ENCODE results near the gene DCAF12L1.

Gene DCAF12L1

GRCh38 chrX:126552313-126553022 lies at the start of gene DCAF12L1:
DCAF12L1 (minus strand) TSS chrX:126552814; CDS start chrX:126552608, 206 bp downstream.
- no peak within 1 kb of the TSS for H3K27ac ChIP-seq
- TF ChIP-seq, protein P1, sequence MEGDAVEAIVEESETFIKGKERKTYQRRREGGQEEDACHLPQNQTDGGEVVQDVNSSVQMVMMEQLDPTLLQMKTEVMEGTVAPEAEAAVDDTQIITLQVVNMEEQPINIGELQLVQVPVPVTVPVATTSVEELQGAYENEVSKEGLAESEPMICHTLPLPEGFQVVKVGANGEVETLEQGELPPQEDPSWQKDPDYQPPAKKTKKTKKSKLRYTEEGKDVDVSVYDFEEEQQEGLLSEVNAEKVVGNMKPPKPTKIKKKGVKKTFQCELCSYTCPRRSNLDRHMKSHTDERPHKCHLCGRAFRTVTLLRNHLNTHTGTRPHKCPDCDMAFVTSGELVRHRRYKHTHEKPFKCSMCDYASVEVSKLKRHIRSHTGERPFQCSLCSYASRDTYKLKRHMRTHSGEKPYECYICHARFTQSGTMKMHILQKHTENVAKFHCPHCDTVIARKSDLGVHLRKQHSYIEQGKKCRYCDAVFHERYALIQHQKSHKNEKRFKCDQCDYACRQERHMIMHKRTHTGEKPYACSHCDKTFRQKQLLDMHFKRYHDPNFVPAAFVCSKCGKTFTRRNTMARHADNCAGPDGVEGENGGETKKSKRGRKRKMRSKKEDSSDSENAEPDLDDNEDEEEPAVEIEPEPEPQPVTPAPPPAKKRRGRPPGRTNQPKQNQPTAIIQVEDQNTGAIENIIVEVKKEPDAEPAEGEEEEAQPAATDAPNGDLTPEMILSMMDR (conservative IDR thresholded peaks at IDR 0.05), result no peak

- TF ChIP-seq, protein P1 (conservative IDR thresholded peaks at IDR 0.05), result no peak
- no peak overlapping the region for H3K27ac ChIP-seq
These were observed 28.3 kb upstream of the DCAF12L1 start for GRCh38 chrX:126580877-126581276.

DNA sequence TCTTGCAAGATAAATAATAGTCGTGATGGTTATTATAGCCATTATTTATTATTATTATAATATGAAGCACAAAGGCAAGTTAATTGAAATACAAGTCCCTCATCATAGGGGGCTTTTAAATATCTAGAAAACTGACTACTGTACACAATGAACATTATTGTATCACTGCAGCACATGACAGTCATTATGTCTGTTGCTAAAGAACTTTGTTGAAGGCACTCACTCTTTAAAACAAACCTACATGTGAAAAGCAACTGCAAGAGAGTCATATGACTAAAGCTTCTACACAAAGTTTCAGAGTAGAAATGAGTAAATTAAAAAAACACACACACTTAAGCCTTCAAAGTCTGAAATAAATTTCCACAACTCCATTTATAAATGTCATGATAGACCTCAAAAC lies 23.3 kb upstream of the DCAF12L1 start:
- no peak overlapping the region for H3K27ac ChIP-seq
- TF ChIP-seq, protein P1 (conservative IDR thresholded peaks at IDR 0.05), result no peak

DNA sequence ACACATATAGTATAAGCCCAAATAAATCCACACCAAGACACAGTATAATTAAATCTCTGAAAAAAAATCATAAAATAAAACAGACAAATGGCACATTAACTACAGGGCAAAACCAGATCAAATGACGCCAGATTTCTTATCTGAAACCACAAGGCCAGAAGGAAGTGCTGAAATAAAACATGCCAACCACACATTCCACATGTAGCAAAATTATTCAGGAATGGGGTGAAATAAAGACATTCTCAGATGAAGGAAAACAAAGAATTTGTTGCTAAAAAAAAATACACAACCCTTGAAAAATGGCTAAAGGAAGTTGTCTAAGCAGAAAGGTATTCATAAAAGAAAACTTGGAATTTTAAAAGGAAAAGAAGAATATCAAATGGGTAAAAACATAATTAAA lies 4.5 kb upstream of the DCAF12L1 start:
- no peak overlapping the region for H3K27ac ChIP-seq
- TF ChIP-seq, protein P1 (conservative IDR thresholded peaks at IDR 0.05), result no peak

DNA sequence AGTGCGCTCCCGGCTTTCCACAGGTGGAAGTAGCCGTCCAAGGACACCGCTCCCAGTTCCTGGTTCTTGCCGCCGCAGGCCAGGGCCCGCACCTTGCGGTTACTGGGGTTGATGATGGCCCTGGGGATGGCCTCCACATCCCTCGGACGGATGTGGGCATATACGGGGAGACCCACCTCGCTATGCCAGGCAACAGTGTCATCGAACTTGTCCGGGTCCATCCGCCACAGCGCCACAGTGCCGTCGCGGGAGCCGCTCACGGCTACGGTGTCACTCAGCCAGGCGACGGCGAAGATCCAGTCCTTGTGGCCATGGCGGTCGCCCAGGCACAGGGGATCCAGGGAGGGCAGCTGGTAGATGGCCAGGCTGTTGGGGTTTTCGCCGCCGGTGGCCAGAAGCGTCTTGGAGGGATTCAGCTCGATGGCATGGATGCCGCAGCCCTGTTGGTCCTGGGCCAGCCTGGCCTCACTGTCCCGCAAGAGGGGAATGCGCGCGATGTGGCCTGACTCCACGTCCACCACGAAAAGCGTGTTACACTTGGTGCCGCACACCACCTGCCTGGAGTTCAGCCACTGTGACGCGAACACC lies 795 bp downstream of the DCAF12L1 start:
- TF ChIP-seq, protein P1 (conservative IDR thresholded peaks at IDR 0.05), result no peak
- H3K27ac ChIP-seq, result no peak overlapping the region

DNA sequence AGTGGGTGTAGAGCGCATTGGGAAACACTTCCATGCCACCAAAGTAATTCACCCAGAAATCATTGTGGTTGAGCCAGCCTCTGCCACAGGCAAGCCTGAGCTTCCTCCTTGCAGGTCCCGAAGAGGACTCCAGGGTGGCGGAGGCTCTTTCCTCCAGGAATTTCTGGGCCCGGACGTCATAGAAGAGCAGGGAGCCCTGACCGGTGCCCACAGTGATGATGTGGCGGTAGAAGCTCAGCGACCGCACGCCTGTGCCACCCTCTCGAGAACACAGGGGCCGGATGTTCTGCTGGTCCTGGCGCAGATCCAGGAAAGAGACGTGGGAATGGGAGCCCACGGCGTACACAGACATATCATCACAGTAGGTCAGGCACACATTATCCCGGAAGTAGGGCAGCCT lies 1.3 kb downstream of the DCAF12L1 start:
- H3K27ac ChIP-seq, result no peak overlapping the region
- TF ChIP-seq, protein P1 (conservative IDR thresholded peaks at IDR 0.05), result no peak

DNA sequence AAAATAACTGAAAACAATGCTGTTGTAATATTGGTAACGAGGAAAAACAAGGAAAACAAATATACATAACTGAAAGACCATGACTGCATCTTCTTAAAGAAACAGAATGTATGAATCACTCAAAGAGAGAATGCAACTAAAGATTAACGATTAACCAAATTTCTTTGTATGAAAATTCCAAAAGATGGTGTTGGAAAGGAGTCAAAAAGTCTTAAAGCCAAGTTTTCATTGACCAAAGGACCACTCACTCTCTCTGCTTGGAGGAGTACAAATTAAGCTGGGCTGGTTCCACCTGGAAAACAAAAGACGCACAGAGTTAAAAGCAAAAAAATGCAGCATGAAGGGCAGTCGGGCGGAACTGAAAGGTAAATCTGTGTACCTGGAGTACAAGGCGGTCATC lies 1.8 kb downstream of the DCAF12L1 start:
- no peak overlapping the region for H3K27ac ChIP-seq
- TF ChIP-seq, protein P1 (conservative IDR thresholded peaks at IDR 0.05), result no peak

All from VCaP (cell line).